Liver (tissue), 3 donors: ENCODE measurements around the gene PTGIR.

ENCODE experiments used
- EGR1 ChIP-seq, 2 donors: IDR thresholded peaks; 2 replicates each; pipeline ENCODE4 v1.6.1; 2016 to 2018; ENCODE audit warnings: antibody characterized with exemption in 2 of 2, low read depth in 2 of 2
- FOXA1 ChIP-seq: IDR thresholded peaks from 2 replicates; pipeline ENCODE4 v1.6.1; 2016; ENCODE audit warnings: antibody characterized with exemption
- GABPA ChIP-seq, 2 donors: IDR thresholded peaks in 1 of 2; conservative IDR thresholded peaks in 1 of 2; 2 replicates each; pipeline ENCODE4 v1.6.1; 2016; ENCODE audit warnings: antibody characterized with exemption in 2 of 2, mild to moderate bottlenecking in 1 of 2, moderate library complexity in 1 of 2
- JUND ChIP-seq, 2 donors: IDR thresholded peaks; 2 replicates each; pipeline ENCODE4 v1.6.1; 2016; ENCODE audit warnings: antibody characterized with exemption in 2 of 2
- NR2F2 ChIP-seq: IDR thresholded peaks from 2 replicates; pipeline ENCODE4 v1.6.1; 2016; ENCODE audit warnings: antibody characterized with exemption
- RAD21 ChIP-seq, 2 donors: IDR thresholded peaks; 2 replicates each; pipeline ENCODE4 v1.6.1; 2016; ENCODE audit warnings: antibody characterized with exemption in 2 of 2, mild to moderate bottlenecking in 2 of 2
- TF ChIP-seq, protein P1 (sequence below): fragments of 150-350 bp; IDR thresholded peaks from 2 replicates; pipeline ENCODE4 v1.5.1; 2017; ENCODE audit warnings: improper control_type of control experiment, low read depth, low read length; ENCODE audit not compliant: missing input control
- TF ChIP-seq, protein P2 (sequence below): IDR thresholded peaks from 2 replicates; pipeline ENCODE4 v1.6.1; 2016; ENCODE audit warnings: antibody characterized with exemption
- TF ChIP-seq, protein P3 (sequence below): IDR thresholded peaks from 2 replicates; pipeline ENCODE4 v1.6.1; 2016; ENCODE audit warnings: antibody characterized with exemption
- donor health status: healthy.
- donor health status: healthy.

- TF ChIP-seq, protein P1, sequence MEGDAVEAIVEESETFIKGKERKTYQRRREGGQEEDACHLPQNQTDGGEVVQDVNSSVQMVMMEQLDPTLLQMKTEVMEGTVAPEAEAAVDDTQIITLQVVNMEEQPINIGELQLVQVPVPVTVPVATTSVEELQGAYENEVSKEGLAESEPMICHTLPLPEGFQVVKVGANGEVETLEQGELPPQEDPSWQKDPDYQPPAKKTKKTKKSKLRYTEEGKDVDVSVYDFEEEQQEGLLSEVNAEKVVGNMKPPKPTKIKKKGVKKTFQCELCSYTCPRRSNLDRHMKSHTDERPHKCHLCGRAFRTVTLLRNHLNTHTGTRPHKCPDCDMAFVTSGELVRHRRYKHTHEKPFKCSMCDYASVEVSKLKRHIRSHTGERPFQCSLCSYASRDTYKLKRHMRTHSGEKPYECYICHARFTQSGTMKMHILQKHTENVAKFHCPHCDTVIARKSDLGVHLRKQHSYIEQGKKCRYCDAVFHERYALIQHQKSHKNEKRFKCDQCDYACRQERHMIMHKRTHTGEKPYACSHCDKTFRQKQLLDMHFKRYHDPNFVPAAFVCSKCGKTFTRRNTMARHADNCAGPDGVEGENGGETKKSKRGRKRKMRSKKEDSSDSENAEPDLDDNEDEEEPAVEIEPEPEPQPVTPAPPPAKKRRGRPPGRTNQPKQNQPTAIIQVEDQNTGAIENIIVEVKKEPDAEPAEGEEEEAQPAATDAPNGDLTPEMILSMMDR = no peak
- TF ChIP-seq RAD21 (IDR thresholded peaks at IDR 0.05) (no peak), FOXA1 (no peak), EGR1 (IDR thresholded peaks at IDR 0.05; ENCODE audit: low read depth in 2 of 2) (no peak), NR2F2 (no peak), GABPA (IDR thresholded peaks at IDR 0.05 in 1 of 2, conservative IDR thresholded peaks at IDR 0.05 in 1 of 2) (no peak), JUND (IDR thresholded peaks at IDR 0.05) (no peak)
- TF ChIP-seq, protein P2, sequence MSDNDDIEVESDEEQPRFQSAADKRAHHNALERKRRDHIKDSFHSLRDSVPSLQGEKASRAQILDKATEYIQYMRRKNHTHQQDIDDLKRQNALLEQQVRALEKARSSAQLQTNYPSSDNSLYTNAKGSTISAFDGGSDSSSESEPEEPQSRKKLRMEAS = no peak
- TF ChIP-seq, protein P3, sequence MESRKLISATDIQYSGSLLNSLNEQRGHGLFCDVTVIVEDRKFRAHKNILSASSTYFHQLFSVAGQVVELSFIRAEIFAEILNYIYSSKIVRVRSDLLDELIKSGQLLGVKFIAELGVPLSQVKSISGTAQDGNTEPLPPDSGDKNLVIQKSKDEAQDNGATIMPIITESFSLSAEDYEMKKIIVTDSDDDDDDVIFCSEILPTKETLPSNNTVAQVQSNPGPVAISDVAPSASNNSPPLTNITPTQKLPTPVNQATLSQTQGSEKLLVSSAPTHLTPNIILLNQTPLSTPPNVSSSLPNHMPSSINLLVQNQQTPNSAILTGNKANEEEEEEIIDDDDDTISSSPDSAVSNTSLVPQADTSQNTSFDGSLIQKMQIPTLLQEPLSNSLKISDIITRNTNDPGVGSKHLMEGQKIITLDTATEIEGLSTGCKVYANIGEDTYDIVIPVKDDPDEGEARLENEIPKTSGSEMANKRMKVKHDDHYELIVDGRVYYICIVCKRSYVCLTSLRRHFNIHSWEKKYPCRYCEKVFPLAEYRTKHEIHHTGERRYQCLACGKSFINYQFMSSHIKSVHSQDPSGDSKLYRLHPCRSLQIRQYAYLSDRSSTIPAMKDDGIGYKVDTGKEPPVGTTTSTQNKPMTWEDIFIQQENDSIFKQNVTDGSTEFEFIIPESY = no peak
Observed at GRCh38 chr19:46601318-46602224, 23.3 kb downstream of the PTGIR start, which contains the start of gene CALM3.
